SU-DHL-6 (cell line): ENCODE data around the gene YARS1.

Source experiments
- H2AFZ ChIP-seq: fragments of 200-600 bp; sonication (generic); 2 replicates; pipeline ENCODE4 v1.6.1; 2014; ENCODE audit warnings: low read depth, mild to moderate bottlenecking, moderate library complexity, mixed read lengths, antibody characterized with exemption, low read length; ENCODE audit not compliant: severe bottlenecking
- H3F3A ChIP-seq: fragments of 200-600 bp; shearing (Covaris generic); 2 replicates; pipeline ENCODE4 v1.6.0; 2016; ENCODE audit warnings: antibody characterized with exemption, mild to moderate bottlenecking; ENCODE audit not compliant: insufficient read depth
- H3K27ac ChIP-seq: fragments of 200-600 bp; sonication (generic); 2 replicates; pipeline ENCODE4 v1.5.1; 2016; ENCODE audit warnings: low read depth, mild to moderate bottlenecking, low read length, moderate library complexity, mixed read lengths
- H3K27me3 ChIP-seq: fragments of 200-600 bp; sonication (generic), shearing (Covaris generic); 2 replicates; pipeline ENCODE4 v1.6.0; 2014; ENCODE audit warnings: mild to moderate bottlenecking, low read length
- H3K36me3 ChIP-seq: fragments of 200-600 bp; sonication (generic); 2 replicates; pipeline ENCODE4 v1.6.1; 2014; ENCODE audit warnings: mild to moderate bottlenecking, low read length, mixed read lengths
- H3K4me2 ChIP-seq: fragments of 300-600, 200-600 bp; shearing (Covaris generic), sonication (generic); 2 replicates; pipeline ENCODE4 v1.6.0; 2014; ENCODE audit warnings: low read length, low read depth, mild to moderate bottlenecking; ENCODE audit not compliant: poor library complexity, severe bottlenecking
- H3K4me3 ChIP-seq: fragments of 200-600 bp; sonication (generic); 2 replicates; pipeline ENCODE4 v1.5.1; 2014; ENCODE audit warnings: antibody characterized with exemption, low read length, mild to moderate bottlenecking, mixed read lengths; ENCODE audit not compliant: insufficient read depth, poor library complexity, severe bottlenecking
- H3K79me2 ChIP-seq: fragments of 200-600 bp; sonication (generic); 2 replicates; pipeline ENCODE4 v1.6.1; 2014; ENCODE audit warnings: mild to moderate bottlenecking, low read length, moderate library complexity; ENCODE audit not compliant: insufficient read depth
- H3K9ac ChIP-seq: fragments of 200-600 bp; sonication (generic); 2 replicates; pipeline ENCODE4 v1.7.0; 2014; ENCODE audit warnings: mild to moderate bottlenecking, low read length
- H3K9me2 ChIP-seq: fragments of 200-600 bp; sonication (generic); replicated peaks from 2 replicates; pipeline ENCODE4 v1.6.1; 2014; ENCODE audit warnings: low read length; ENCODE audit not compliant: insufficient read depth
- H3K9me3 ChIP-seq: fragments of 200-600 bp; sonication (generic); 2 replicates; pipeline ENCODE4 v1.6.1; 2014; ENCODE audit warnings: low read length, mixed read lengths; ENCODE audit not compliant: insufficient read depth
- H4K20me1 ChIP-seq: fragments of 200-600 bp; sonication (generic); 2 replicates; pipeline ENCODE4 v1.6.1; 2014; ENCODE audit warnings: low read depth, mild to moderate bottlenecking, antibody characterized with exemption, low read length, moderate library complexity, mixed read lengths
- CTCF ChIP-seq: fragments of 200-600 bp; sonication (generic); IDR thresholded peaks from one replicate; pipeline ENCODE4 v1.5.1; 2017; ENCODE audit warnings: antibody characterized with exemption, mild to moderate bottlenecking, low read length, moderate library complexity; ENCODE audit not compliant: insufficient read depth, poor library complexity, severe bottlenecking
- EZH2phosphoT487 ChIP-seq: fragments of 200-600 bp; sonication (generic), shearing (Covaris generic); conservative IDR thresholded peaks from 2 replicates; pipeline ENCODE4 v1.6.1; 2018; ENCODE audit warnings: mild to moderate bottlenecking, antibody characterized with exemption, low read length, moderate library complexity, mixed read lengths

The YARS1 gene

GRCh38 chr1:32860566-32860965, 43.4 kb upstream of the YARS1 start:
- Histone ChIP-seq H3K4me3 (no peak overlapping the region), H3K79me2 (no peaks in the 10 kb centered on the region), H3F3A (no peaks in the 10 kb centered on the region), H4K20me1 (no peaks in the 10 kb centered on the region), H3K27ac (no peak overlapping the region), H2AFZ (no peak overlapping the region), H3K36me3 (peaks cover 8% of the 10 kb centered on the region; the same call in 1 of the 2 replicates), H3K4me2 (no peak overlapping the region), H3K9ac (no peak overlapping the region), H3K27me3 (no peaks in the 10 kb centered on the region), H3K9me2 (no peaks in the 10 kb centered on the region), H3K9me3 (no peaks in the 10 kb centered on the region)
- no peak for TF ChIP-seq EZH2phosphoT487
- TF ChIP-seq CTCF: no peak

GRCh38 chr1:32859915-32860314, 42.8 kb upstream of the YARS1 start:
- Histone ChIP-seq H3K9me3 (no peaks in the 10 kb centered on the region), H3K4me2 (no peak overlapping the region), H4K20me1 (no peaks in the 10 kb centered on the region), H3K36me3 (peaks cover 8% of the 10 kb centered on the region; the same call in 1 of the 2 replicates), H3K27me3 (no peaks in the 10 kb centered on the region), H3K4me3 (no peak overlapping the region), H3K79me2 (no peaks in the 10 kb centered on the region), H3F3A (no peaks in the 10 kb centered on the region), H3K27ac (no peak overlapping the region), H3K9me2 (no peaks in the 10 kb centered on the region), H3K9ac (no peak overlapping the region), H2AFZ (no peak overlapping the region)
- TF ChIP-seq CTCF (no peak), EZH2phosphoT487 (no peak)

- H3K9me3 ChIP-seq: no peaks in the 10 kb centered on the region
- no peak overlapping the region for H2AFZ ChIP-seq
- H3K9me2 ChIP-seq: no peaks in the 10 kb centered on the region
- H3K79me2 ChIP-seq: no peaks in the 10 kb centered on the region
- H3K9ac ChIP-seq: no peak overlapping the region
- no peak for TF ChIP-seq EZH2phosphoT487
- no peak for TF ChIP-seq CTCF
- no peaks in the 10 kb centered on the region for H3K27me3 ChIP-seq
- H3K27ac ChIP-seq: no peak overlapping the region
- no peaks in the 10 kb centered on the region for H4K20me1 ChIP-seq
- no peaks in the 10 kb centered on the region for H3F3A ChIP-seq
- H3K36me3 ChIP-seq: peaks cover 8% of the 10 kb centered on the region; the same call in 1 of the 2 replicates
- H3K4me3 ChIP-seq: no peak overlapping the region
- no peak overlapping the region for H3K4me2 ChIP-seq
Measured at GRCh38 chr1:32858791-32859190, 41.6 kb upstream of the YARS1 start.
